D721Med (cell line): Measurements from ENCODE around the gene TRAPPC14.

ENCODE experiments used
- DNase-seq: peaks from one replicate; pipeline ENCODE4 v3.0.0; 2011; ENCODE audit warnings: low spot score; ENCODE audit not compliant: insufficient read length
- FAIRE-seq: peaks from 2 replicates; lab custom pipeline; 2011; peaks lifted over from hg19 to GRCh38; lab: Jason Lieb, UNC
- TF ChIP-seq, protein P1 (sequence below): IDR thresholded peaks from 2 replicates; pipeline ENCODE4 v1.5.1; 2012; ENCODE audit warnings: mild to moderate bottlenecking, control low read depth; ENCODE audit not compliant: insufficient read depth; ENCODE audit errors: missing control alignments

The TRAPPC14 gene

DNA sequence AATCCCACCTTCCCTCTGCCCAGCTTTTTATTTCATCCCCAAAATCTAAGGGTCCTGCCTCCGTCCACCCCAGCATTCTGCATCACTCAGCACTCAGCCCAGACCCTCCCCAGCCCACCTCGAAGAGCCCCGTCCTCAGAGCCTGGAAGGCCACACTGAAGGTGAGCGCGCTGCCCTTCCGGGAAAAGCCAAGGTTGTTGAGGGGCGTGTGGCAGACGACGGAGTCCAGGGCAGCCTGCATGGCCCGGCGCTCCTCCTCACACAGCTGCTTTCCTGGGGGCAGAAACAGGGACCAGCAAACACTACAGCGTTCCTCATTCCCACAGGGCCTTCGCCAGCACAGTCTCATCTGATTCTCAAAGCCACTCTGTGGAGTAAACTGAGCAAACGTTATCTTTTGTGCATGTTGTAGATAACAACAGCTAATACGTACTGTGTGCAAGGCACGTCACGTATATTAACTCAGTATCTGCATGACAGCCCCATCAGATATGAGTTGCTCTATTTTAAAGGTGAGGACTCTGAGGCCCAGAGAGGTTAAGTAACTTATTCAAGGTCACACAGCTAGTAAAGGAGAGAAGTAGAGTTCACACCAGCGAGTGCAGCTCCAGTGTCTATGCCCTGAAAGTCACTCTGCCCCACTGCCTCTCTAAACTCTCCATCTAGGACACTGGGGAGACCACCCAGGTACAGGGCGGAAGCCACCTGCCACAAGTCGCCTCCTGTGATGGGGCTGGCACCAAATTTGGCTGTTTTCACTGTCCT lies 2.8 kb downstream of the TRAPPC14 start:
- no peak for FAIRE-seq
- DNase-seq: no peak
- TF ChIP-seq, protein P1, sequence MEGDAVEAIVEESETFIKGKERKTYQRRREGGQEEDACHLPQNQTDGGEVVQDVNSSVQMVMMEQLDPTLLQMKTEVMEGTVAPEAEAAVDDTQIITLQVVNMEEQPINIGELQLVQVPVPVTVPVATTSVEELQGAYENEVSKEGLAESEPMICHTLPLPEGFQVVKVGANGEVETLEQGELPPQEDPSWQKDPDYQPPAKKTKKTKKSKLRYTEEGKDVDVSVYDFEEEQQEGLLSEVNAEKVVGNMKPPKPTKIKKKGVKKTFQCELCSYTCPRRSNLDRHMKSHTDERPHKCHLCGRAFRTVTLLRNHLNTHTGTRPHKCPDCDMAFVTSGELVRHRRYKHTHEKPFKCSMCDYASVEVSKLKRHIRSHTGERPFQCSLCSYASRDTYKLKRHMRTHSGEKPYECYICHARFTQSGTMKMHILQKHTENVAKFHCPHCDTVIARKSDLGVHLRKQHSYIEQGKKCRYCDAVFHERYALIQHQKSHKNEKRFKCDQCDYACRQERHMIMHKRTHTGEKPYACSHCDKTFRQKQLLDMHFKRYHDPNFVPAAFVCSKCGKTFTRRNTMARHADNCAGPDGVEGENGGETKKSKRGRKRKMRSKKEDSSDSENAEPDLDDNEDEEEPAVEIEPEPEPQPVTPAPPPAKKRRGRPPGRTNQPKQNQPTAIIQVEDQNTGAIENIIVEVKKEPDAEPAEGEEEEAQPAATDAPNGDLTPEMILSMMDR: no peak

DNA sequence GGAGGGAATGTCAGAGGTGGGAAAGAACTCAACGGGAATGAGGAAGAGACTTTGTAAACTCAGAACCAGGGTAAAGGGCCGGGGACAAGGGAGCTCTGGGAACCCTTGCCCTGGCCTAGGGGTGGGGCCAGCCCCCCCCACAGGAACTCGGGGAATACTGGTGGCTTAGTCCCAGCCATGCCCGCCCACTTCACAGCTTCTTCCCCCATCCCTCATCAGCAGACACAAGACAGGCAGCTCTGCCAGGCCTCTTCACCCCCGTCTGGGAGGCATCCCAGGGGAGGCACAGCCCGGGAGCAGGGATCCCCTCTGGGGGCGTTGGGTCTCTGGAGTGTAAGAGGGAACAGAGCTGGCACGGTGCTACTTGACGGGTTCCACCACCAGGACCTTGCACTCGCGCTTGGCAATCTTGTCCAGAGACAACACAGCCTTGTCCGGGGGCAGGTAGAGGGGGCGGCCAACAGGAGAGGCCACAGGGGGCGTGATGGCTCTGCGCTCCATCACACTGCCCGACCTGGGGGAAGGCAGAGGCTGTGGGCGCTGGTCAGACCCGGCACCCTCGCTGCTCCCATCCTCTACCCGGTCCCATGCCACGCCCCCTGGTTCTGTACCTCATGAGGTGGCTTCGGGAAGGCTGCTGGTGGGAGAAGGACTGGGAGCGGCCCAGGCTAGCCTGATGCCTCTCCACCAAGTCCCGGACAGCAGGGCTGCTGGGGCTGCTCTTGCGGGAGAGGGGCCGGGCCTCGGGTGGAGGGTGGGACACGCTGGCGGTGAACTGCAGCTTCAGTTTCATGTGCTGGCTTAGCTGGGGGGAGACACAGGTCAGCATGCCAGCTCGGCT lies 3.7 kb downstream of the TRAPPC14 start:
- DNase-seq (no peak), FAIRE-seq (no peak)
- TF ChIP-seq, protein P1: no peak

DNA sequence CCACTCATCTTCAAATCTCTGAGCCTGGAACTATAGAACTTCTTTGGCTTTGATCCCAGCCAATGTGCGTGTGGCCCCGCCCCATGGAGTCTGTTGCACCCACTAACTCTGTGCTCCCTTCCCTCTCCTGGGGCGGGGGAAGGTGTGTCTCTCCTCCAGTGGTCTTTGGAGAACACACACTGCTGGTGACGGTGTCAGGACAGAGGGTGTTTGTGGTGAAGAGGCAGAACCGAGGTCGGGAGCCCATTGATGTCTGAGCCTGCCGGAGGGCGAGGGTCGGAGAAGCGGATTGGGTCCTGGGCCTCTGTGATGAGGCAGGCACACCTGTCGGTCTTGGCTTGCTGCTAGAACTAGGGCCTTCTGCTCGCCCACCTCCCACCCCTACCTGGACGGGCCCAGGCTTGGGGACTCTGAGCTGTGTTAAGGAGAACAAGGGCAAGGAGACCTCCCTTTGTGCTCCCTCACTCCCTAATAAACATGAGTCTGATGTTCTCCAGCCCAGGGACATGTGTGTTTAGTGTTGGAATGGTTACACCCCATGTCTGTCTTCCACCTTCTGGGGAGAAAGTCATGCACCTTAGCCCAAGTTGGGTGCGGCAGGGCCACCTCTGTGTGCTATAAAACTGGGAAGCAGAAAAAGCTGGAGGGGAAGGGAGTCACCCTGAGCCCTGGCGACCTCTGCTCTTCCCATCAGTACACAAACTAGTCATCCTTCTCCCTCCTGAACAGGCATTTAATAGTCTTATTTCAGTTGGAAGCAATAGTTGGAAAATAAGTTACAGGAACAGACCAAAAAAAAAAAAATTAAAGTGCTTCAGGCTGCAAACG lies 4.6 kb downstream of the TRAPPC14 start:
- no peak for FAIRE-seq
- no peak for DNase-seq
- TF ChIP-seq, protein P1: no peak

DNA sequence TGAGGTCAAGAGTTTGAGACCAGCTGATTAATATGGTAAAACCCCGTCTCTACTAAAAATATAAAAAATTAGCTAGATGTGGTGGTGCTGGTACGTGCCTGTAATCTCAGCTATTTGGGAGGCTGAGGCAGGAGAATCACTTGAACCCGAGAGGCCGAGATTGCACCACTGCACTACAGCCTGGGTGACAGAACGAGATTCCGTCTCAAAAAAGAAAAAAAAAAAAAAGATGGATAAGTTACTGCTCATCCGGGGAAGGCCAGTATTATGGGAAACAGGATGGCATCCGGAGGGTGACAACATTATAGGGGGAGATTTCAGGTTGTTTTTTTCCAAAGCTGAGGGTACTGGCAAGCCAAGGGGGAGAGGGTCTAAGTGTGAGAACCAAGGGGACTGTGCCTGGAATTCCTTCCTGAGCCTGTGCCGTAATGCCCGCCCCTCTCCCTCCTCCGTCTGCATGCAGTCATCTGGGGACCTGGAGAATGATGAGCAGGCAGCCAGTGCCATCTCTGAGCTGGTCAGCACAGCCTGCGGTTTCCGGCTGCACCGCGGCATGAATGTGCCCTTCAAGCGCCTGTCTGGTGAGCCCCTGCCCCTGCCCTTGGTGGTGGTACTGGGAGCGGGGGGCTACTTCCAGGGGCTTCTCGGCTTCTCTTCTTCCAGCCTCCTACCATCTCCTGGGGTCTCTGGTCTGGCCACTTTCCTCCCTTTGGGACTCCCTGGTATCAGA lies 5.4 kb downstream of the TRAPPC14 start:
- TF ChIP-seq, protein P1: no peak
- FAIRE-seq (no peak), DNase-seq (no peak)

DNA sequence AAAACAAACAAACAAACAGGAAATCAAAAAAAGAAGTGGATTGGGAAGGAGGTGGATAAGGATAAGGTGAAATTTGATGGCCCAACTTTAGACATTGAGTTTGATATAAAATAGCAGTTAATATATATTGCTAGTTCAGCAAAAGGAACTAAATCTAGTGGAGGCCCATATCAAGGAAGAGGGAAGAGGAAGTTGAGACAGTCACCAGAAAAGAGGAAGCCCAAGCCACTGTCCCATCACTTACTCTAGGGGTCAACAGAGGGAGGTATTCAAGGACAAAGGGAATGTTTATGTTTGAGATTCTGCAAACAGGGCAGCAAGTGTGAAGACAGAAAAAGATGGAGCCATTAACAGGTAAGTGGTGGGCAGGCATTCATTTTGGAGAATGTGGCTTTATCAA lies 6.1 kb downstream of the TRAPPC14 start:
- no peak for FAIRE-seq
- TF ChIP-seq, protein P1: no peak
- no peak for DNase-seq

DNA sequence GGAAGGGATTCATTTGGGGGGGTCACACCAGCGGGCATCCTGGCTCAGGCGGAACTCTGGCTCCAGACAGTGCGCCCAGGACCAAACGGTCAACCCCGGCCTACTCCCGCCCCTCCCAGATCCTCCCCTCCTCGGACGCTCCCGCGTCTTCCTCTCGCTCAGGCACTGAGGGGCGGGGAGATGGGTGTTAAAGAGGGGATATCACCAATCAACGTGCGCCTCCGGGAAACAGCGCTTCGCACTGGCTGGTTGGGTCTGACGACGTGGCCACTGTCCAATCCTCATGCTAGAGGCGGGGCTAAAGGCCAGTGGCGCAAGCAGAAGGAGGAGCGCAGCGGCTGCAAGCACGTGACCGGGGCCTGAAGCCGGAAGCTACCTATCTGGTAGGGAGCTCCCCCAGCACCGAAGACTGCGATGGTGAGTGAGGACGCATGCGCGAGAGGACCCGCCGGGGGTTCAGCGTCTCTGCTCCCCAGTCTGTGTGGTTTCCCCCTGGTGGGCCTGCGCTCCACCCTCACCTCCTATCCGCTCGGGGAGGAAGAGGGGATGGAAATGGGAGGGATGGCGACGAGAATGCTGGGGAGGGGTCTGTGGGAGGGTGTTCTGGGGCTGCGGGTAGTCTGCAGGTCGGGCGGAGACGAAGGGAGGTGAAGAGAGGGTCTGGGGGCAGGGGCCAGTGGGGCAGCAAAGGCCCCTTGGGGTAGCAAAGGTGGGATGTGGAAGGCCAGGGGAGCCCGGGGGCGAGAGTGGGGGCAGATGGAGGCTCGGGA lies 9.8 kb downstream of the TRAPPC14 start, which contains the start of gene LAMTOR4:
Gene LAMTOR4, plus strand, starts transcription at position 360 of the 770 bp plus-strand sequence. Its CDS starts 55 bp downstream, at position 415.
- FAIRE-seq: peak; percentile 75
- TF ChIP-seq, protein P1: no peak
- peak; percentile 95 for DNase-seq
